ENCODE results near the gene RAP1GAP. TPM values are rescaled to one million over a fixed set of nuclear protein-coding genes. Genes with fewer than 3 reads are reported as not detected.

Gene RAP1GAP
- total and polyA plus RNA-seq, 9 of the 15 experiments (the other 6 are each of a cell fraction or from before 2014, with no cell fraction given): 0.29 to 30.2 (median 19.2) TPM

DNA sequence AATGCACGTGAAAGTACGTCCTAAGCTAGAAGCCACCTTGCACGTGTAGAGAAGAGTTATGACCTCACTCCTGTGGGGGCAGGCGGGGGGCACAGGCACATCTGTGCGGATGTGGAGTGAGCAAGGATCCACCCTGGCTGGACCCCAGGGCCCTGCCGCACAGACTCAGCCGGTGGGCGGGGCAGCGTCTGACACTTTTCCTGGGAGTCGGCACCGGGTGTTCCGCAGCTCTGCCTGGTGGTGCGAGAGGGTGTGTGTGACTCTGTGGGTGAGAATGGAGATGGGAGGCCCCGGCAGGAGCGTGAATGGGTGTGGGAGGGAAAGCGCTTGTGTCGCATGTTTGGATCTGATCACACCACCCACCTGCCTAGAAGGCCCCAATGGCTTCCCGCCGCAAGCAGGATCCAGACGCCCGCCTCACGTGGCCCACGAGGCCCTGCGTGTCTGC lies 29.5 kb downstream of the RAP1GAP start:
- Histone ChIP-seq H4K20me1 (replicated peaks; ENCODE audit: control insufficient read depth, insufficient read depth, low read length) (no peaks in the 10 kb centered on the region; the same call in 1 of the 2 replicates), H3K9me3 (replicated peaks; ENCODE audit: control insufficient read depth, insufficient read depth, low read depth, low read length) (no peaks in the 10 kb centered on the region), H3K79me2 (ENCODE audit: control insufficient read depth, insufficient read depth, low read length) (peaks cover 2% of the 10 kb centered on the region; the same call in 1 of the 3 replicates), H3K9ac (ENCODE audit: insufficient read depth in 1 of 2, low read depth in 2 of 2, low read length in 2 of 2) (peak overlapping the region; percentile 50 to 89), H3K27me3 (ENCODE audit: control insufficient read depth in 2 of 2, insufficient read depth in 2 of 2, low read length in 2 of 2) (no peaks in the 10 kb centered on the region), H3K27ac (ENCODE audit: extremely low read depth, low read depth, low read length) (peak overlapping the region; percentile 78; the same call in 2 of the 3 replicates), H3K4me2 (ENCODE audit: insufficient read depth, low read length) (peak overlapping the region; percentile 1; the same call in 1 of the 2 replicates), H3K36me3 (ENCODE audit: control insufficient read depth, insufficient read depth, low read length) (peaks cover 11% of the 10 kb centered on the region; the same call in 1 of the 3 replicates), H3K4me1 (replicated peaks in 1 of 2; ENCODE audit: control insufficient read depth in 2 of 2, insufficient read depth in 2 of 2, low read length in 2 of 2) (peaks cover 36 to 51% of the 10 kb centered on the region in 2 experiments), H3K9me1 (ENCODE audit: control insufficient read depth, insufficient read depth, low read length) (no peaks in the 10 kb centered on the region), H2AFZ (ENCODE audit: low read depth, low read length) (peak overlapping the region; percentile 50), H3K4me3 (no peak overlapping the region)
- peak; percentile 61 to 78 (median 72) for DNase-seq (ENCODE audit: extremely low read depth in 1 of 4, low spot score in 3 of 4)
- FAIRE-seq: no peak
- ChIA-PET CTCF (ENCODE audit: low intra/inter-chr PET ratio) (no interaction called here), POLR2A (interaction anchor here (0.6 to 4.8 kb wide), 5 partner anchors 8 to 20 kb away, joined by 3 to 23 read pairs (median 5); no protein-coding TSS in a partner anchor)
- 30% methylated on average over 24 of the region's 24 CpGs for WGBS (ENCODE audit: insufficient coverage, low coverage, missing lambda C conversion rate)
- intact Hi-C loops (cut with micrococcal nuclease): no loop called here
- in situ Hi-C loops (cut with MboI): no loop called here
- BruUV-seq (replicated peaks): no TSS peak
- ATAC-seq: peak; percentile 53
- TF ChIP-seq RAD51 (IDR thresholded peaks at IDR 0.05; ENCODE audit: borderline replicate concordance, low read depth) (no peak), NRF1 (conservative IDR thresholded peaks at IDR 0.05 in 1 of 2, IDR thresholded peaks at IDR 0.05 in 1 of 2) (peak in 1 of 2 experiments; percentile 17; a peak in 2 of 4 replicates), SRSF3 (IDR thresholded peaks at IDR 0.05; ENCODE audit: insufficient read depth, low read length) (no peak), NR2C2 (CRISPR knock-in tag; IDR thresholded peaks at IDR 0.05) (peak; percentile 30; the same call in 1 of the 2 replicates), NR2C2 (tag; IDR thresholded peaks at IDR 0.05) (no peak), ZNF76 (CRISPR knock-in tag; IDR thresholded peaks at IDR 0.05; ENCODE audit: borderline replicate concordance) (peak; percentile 77; the same call in 1 of the 2 replicates), SMARCA5 (IDR thresholded peaks at IDR 0.05) (no peak), POU5F1 (IDR thresholded peaks at IDR 0.05; ENCODE audit: borderline replicate concordance, low read depth, low read length, partially characterized antibody) (no peak), NEUROD1 (IDR thresholded peaks at IDR 0.05; ENCODE audit: borderline replicate concordance, low read depth, low read length, partially characterized antibody) (no peak), ZZZ3 (IDR thresholded peaks at IDR 0.05) (no peak), JUN (IDR thresholded peaks at IDR 0.05; ENCODE audit: borderline replicate concordance, low read depth, low read length) (0 out of 2 replicates have a peak, but pooled peaks have one; percentile 8), JUN (CRISPR knock-in tag; IDR thresholded peaks at IDR 0.05; ENCODE audit: borderline replicate concordance) (no peak), STAG1 (CRISPR knock-in tag; IDR thresholded peaks at IDR 0.05; ENCODE audit: borderline replicate concordance) (no peak), E2F3 (CRISPR knock-in tag; IDR thresholded peaks at IDR 0.05) (no peak), SLC30A9 (CRISPR knock-in tag; IDR thresholded peaks at IDR 0.05) (no peak)
- TF ChIP-seq, protein P1, sequence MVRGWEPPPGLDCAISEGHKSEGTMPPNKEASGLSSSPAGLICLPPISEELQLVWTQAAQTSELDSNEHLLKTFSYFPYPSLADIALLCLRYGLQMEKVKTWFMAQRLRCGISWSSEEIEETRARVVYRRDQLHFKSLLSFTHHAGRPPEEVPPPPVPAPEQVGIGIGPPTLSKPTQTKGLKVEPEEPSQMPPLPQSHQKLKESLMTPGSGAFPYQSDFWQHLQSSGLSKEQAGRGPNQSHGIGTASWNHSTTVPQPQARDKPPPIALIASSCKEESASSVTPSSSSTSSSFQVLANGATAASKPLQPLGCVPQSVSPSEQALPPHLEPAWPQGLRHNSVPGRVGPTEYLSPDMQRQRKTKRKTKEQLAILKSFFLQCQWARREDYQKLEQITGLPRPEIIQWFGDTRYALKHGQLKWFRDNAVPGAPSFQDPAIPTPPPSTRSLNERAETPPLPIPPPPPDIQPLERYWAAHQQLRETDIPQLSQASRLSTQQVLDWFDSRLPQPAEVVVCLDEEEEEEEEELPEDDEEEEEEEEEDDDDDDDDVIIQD (CRISPR knock-in tag; IDR thresholded peaks at IDR 0.05): 0 out of 2 replicates have a peak, but pooled peaks have one; percentile 67
- TF ChIP-seq, protein P2, sequence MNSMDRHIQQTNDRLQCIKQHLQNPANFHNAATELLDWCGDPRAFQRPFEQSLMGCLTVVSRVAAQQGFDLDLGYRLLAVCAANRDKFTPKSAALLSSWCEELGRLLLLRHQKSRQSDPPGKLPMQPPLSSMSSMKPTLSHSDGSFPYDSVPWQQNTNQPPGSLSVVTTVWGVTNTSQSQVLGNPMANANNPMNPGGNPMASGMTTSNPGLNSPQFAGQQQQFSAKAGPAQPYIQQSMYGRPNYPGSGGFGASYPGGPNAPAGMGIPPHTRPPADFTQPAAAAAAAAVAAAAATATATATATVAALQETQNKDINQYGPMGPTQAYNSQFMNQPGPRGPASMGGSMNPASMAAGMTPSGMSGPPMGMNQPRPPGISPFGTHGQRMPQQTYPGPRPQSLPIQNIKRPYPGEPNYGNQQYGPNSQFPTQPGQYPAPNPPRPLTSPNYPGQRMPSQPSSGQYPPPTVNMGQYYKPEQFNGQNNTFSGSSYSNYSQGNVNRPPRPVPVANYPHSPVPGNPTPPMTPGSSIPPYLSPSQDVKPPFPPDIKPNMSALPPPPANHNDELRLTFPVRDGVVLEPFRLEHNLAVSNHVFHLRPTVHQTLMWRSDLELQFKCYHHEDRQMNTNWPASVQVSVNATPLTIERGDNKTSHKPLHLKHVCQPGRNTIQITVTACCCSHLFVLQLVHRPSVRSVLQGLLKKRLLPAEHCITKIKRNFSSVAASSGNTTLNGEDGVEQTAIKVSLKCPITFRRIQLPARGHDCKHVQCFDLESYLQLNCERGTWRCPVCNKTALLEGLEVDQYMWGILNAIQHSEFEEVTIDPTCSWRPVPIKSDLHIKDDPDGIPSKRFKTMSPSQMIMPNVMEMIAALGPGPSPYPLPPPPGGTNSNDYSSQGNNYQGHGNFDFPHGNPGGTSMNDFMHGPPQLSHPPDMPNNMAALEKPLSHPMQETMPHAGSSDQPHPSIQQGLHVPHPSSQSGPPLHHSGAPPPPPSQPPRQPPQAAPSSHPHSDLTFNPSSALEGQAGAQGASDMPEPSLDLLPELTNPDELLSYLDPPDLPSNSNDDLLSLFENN (IDR thresholded peaks at IDR 0.05; ENCODE audit: low read depth in 2 of 2, low read length in 2 of 2): no peak

All from K562 (cell line).